Activated CD4-positive, alpha-beta T cell treated with anti-CD3 and anti-CD28 coated beads, Interleukin-2, amount 50 U/mL, for 4 hours (primary cell): Measurements from ENCODE around the gene HMX1.

Experiments
- DNase-seq, 2 experiments: peaks; one replicate each; pipeline ENCODE4 v3.0.0-alpha.2; 2020

HMX1 gene

GRCh38 chr4:8871417-8872401 is at the start of gene HMX1:
TSS of gene HMX1 (minus strand) at chr4:8871839. CDS start at chr4:8871614, 225 bp downstream.
- no peak for DNase-seq

GRCh38 chr4:8920969-8921368 is 49.3 kb upstream of the HMX1 start:
- DNase-seq, result no peak

GRCh38 chr4:8920289-8920965 is 48.8 kb upstream of the HMX1 start:
- no peak for DNase-seq

GRCh38 chr4:8919651-8920288 is 48.1 kb upstream of the HMX1 start:
- DNase-seq, result no peak

GRCh38 chr4:8917868-8918783 is 46.5 kb upstream of the HMX1 start:
- peak; percentile 39 to 56 for DNase-seq

GRCh38 chr4:8917321-8917811 is 45.7 kb upstream of the HMX1 start:
- DNase-seq, result no peak

GRCh38 chr4:8916906-8917305 is 45.3 kb upstream of the HMX1 start:
- no peak for DNase-seq

- no peak for DNase-seq
Measured at GRCh38 chr4:8916351-8916885, 44.8 kb upstream of the HMX1 start.

GRCh38 chr4:8915201-8916200 is 43.9 kb upstream of the HMX1 start:
- no peak for DNase-seq

GRCh38 chr4:8914461-8915171 is 43.0 kb upstream of the HMX1 start:
- DNase-seq, result no peak

- DNase-seq, result no peak
Measured at GRCh38 chr4:8913858-8914460, 42.3 kb upstream of the HMX1 start.

- DNase-seq, result no peak
Measured at GRCh38 chr4:8913121-8913857, 41.6 kb upstream of the HMX1 start.

- no peak for DNase-seq
Measured at GRCh38 chr4:8912506-8912905, 40.9 kb upstream of the HMX1 start.

GRCh38 chr4:8912089-8912455 is 40.4 kb upstream of the HMX1 start:
- DNase-seq, result no peak

- DNase-seq, result no peak
Measured at GRCh38 chr4:8911316-8912088, 39.9 kb upstream of the HMX1 start.

- no peak for DNase-seq
Measured at GRCh38 chr4:8910822-8911315, 39.2 kb upstream of the HMX1 start.

- no peak for DNase-seq
Measured at GRCh38 chr4:8910100-8910821, 38.6 kb upstream of the HMX1 start.
